GM12801 (cell line): Measurements from ENCODE around the gene POR.

ENCODE experiments used
- CTCF ChIP-seq: IDR thresholded peaks from one replicate; pipeline ENCODE4 v1.5.1; 2011; ENCODE audit warnings: control low read depth; ENCODE audit not compliant: insufficient read length; ENCODE audit errors: extremely low read depth

POR gene

DNA sequence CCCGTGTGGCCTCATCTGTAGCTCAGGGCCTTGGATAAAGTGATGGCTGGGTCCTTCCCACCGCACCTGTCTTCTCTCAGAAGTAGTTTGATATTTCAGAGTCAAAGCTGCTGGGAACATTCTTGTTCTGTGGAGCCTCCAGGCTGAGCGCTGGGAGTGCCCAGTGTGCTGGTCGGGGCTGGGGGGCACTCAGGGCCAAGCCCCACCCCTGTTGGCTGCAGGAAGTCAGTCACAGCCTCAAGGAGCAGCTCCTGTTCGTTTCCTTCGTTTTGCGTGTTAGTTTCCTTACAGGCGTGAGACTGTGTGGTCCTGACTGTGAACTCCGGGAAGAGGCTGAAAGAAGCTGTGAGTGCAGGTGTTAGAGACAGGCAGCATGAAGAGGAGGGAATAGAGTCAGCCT lies 33.2 kb downstream of the POR start:
- no peak for TF ChIP-seq CTCF

DNA sequence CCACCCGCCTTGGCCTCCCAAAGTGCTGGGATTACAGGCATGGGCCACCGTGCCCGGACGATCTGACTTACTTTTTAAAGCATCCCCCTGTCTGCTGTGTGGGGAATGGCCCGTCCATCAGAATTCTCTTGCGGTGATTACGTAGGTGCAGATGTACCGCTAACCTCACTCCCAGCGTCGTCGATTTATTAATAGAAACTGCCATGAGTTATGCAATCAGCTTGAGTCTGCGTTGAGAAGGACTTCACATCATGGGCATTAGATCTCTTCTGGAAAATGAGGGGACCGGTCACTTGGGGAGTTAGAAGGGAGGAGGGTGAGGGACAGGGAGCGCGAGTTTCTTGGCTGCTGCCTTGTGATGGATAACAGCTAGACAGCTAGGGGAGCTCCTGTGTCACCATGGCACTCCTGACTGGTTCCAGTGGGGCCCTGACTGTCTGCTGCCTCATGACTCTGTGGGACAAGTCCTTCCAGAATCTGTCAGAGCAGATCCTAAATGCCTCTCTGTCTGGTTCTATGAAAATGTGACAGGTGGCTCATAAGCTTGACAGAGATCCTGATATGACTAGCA lies 35.2 kb downstream of the POR start:
- no peak for TF ChIP-seq CTCF

DNA sequence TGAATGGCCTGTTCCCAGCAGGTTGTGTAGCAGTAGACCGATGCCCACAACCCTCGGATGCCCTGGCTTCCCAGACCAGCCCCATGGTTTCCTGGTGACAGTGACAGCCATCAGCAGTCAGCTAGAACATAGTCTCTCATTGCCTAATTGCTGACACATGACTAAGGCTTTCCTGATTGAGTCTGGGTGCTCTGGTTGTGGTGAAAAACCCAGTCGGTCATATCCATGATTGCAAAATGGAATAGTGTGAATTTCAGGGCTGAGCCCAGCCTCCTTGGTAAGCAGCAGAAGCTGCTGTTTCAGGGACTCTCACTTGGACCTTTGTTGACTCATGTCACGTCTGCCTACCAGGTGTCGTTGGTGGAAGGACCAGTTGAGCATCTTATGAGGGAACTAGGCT lies 36.6 kb downstream of the POR start:
- TF ChIP-seq CTCF, result no peak

DNA sequence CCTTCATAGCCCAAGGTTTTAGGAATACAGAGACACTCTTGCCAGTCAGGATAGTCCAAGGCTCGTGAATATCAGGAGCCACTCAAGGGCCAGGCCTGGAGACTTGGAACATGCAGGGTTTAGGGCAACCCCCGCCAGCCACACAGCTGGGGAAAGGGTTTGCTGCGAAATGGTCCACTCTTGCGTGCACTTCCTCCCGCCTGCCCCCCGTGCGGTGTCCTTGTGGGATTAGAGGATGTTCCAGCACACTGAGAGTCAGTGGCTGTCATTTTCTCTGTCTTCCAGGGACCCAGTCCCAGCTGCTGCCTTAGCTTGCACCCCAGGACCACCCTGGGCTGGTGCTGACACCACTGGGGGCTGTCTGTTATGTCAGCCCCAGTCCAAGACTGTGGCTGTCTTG lies 38.5 kb downstream of the POR start:
- no peak for TF ChIP-seq CTCF

GRCh38 chr7:75953931-75954330 lies 39.0 kb downstream of the POR start:
- TF ChIP-seq CTCF, result no peak

- no peak for TF ChIP-seq CTCF
These were observed 40.5 kb downstream of the POR start for GRCh38 chr7:75955331-75955955.

DNA sequence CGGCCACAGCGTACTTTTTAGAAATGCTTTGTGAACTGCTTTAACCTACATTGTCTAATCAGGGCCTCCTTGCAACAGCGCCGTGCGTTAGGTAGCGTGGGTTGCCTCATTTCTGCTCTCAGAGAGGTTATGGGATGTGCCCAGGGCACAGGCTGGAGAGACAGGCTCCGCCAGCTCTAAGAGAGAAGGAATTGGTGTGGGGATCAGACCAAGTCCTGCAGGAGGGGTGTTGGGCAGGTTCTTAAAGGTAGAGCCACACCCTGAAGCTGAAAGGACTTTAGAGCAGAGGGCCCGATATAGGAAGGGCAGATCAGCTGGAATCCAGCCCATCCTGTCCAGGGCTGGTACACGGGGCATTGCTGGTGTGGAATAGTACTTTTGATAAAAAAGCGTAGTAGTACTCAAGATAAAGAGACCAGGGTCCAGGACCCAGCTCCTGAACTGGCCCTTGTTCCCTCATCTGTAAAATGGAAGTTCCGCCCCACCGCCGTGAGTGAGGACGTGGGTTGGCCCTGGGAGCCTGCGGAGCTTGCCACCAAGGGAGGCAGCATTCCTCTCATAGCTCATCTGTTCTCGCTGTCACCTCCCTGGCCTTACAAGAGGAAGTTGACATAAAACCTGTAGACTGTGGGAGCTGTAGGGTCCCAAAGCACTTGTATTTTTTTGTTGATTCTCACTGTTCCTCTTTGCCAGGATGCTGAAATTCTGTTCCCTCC lies 42.2 kb downstream of the POR start:
- no peak for TF ChIP-seq CTCF
